ENCODE results near the gene ANKRD30B.
"Not testable (repeated sequence)": the region's sequence is repeated elsewhere in the genome, so short reads cannot be mapped to it uniquely, and the experiment has no call there.

The ANKRD30B gene

GRCh38 chr18:14855634-14856033 is 107.7 kb downstream of the ANKRD30B start:
- not testable (repeated sequence) for DNase-seq

GRCh38 chr18:14856256-14856655 is 108.3 kb downstream of the ANKRD30B start:
- not testable (repeated sequence) for DNase-seq

GRCh38 chr18:14858514-14858913 is 110.5 kb downstream of the ANKRD30B start:
- not testable (repeated sequence) for DNase-seq

GRCh38 chr18:14859995-14860394 is 112.0 kb downstream of the ANKRD30B start:
- DNase-seq, result not testable (repeated sequence)

- DNase-seq, result not testable (repeated sequence)
Observed at GRCh38 chr18:14866426-14866825, 118.5 kb downstream of the ANKRD30B start.

- not testable (repeated sequence) for DNase-seq
Observed at GRCh38 chr18:14867988-14868387, 120.0 kb downstream of the ANKRD30B start.

- not testable (repeated sequence) for DNase-seq
Observed at GRCh38 chr18:14868825-14869224, 120.9 kb downstream of the ANKRD30B start.

- not testable (repeated sequence) for DNase-seq
Observed at GRCh38 chr18:14878826-14879225, 130.9 kb downstream of the ANKRD30B start.

- no peak for DNase-seq
Observed at GRCh38 chr18:14900435-14900834, 152.5 kb downstream of the ANKRD30B start.

All from NK-92 treated with Interleukin-12 subunit alpha and Interleukin-12 subunit beta, amount 100 ng/mL, for 24 hours (cell line).